MM.1S (cell line): ENCODE results near the gene EFNA5.

Experiments used
- DNase-seq: peaks from one replicate; pipeline ENCODE4 v3.0.0-alpha.2; 2015
- H2AFZ ChIP-seq: fragments of 300-600 bp; sonication (generic); 2 replicates; pipeline ENCODE4 v1.6.0; 2016; ENCODE audit warnings: antibody characterized with exemption, low read length
- H3F3A ChIP-seq: fragments of 300-600 bp; sonication (generic); 2 replicates; pipeline ENCODE4 v1.6.1; 2016; ENCODE audit warnings: mild to moderate bottlenecking, antibody characterized with exemption, low read length, moderate library complexity, mixed read lengths; ENCODE audit not compliant: insufficient read depth
- H3K27ac ChIP-seq: fragments of 300-600 bp; sonication (generic); 2 replicates; pipeline ENCODE4 v1.5.1; 2016; ENCODE audit warnings: mild to moderate bottlenecking, low read length
- H3K27me3 ChIP-seq: fragments of 300-600 bp; sonication (generic); replicated peaks from 2 replicates; pipeline ENCODE4 v1.6.0; 2016; ENCODE audit warnings: low read length; ENCODE audit not compliant: insufficient read depth
- H3K36me3 ChIP-seq: fragments of 300-600 bp; sonication (generic); replicated peaks from 2 replicates; pipeline ENCODE4 v1.6.1; 2016; ENCODE audit warnings: mild to moderate bottlenecking, low read length, mixed read lengths; ENCODE audit not compliant: insufficient read depth
- H3K4me1 ChIP-seq: fragments of 300-600 bp; sonication (generic); 2 replicates; pipeline ENCODE4 v1.6.1; 2016; ENCODE audit warnings: low read length, mixed read lengths
- H3K4me2 ChIP-seq: fragments of 300-600 bp; sonication (generic); 2 replicates; pipeline ENCODE4 v1.6.0; 2016; ENCODE audit warnings: low read depth, low read length
- H3K4me3 ChIP-seq: fragments of 300-600 bp; sonication (generic); 2 replicates; pipeline ENCODE4 v1.5.1; 2016; ENCODE audit warnings: low read length, mixed read lengths
- H3K79me2 ChIP-seq: fragments of 300-600 bp; sonication (generic); 2 replicates; pipeline ENCODE4 v1.6.1; 2016; ENCODE audit warnings: mixed run types, low read length, mixed read lengths
- H3K9ac ChIP-seq: fragments of 300-600 bp; sonication (generic); 2 replicates; pipeline ENCODE4 v1.6.1; 2016; ENCODE audit warnings: low read length, mixed read lengths
- H3K9me2 ChIP-seq: fragments of 300-600 bp; sonication (generic); replicated peaks from 2 replicates; pipeline ENCODE4 v1.6.1; 2016; ENCODE audit warnings: mild to moderate bottlenecking, low read length, mixed read lengths; ENCODE audit not compliant: insufficient read depth
- H3K9me3 ChIP-seq: fragments of 300-600 bp; sonication (generic); replicated peaks from 2 replicates; pipeline ENCODE4 v1.6.1; 2016; ENCODE audit warnings: mild to moderate bottlenecking, low read length, mixed read lengths; ENCODE audit not compliant: insufficient read depth
- H4K20me1 ChIP-seq: fragments of 300-600 bp; sonication (generic); 2 replicates; pipeline ENCODE4 v1.6.1; 2016; ENCODE audit warnings: mild to moderate bottlenecking, low read length, moderate library complexity, mixed read lengths; ENCODE audit not compliant: insufficient read depth
- EZH2 ChIP-seq: fragments of 300-600 bp; sonication (generic); optimal IDR thresholded peaks from 2 replicates; pipeline ENCODE3; 2017; ENCODE audit warnings: low read depth, mild to moderate bottlenecking, antibody characterized with exemption, low read length, mixed read lengths
- EZH2phosphoT487 ChIP-seq: fragments of 300-600 bp; sonication (generic); IDR thresholded peaks from 2 replicates; pipeline ENCODE4 v1.6.1; 2018; ENCODE audit warnings: antibody characterized with exemption, low read length
- TF ChIP-seq, protein P1 (sequence below): fragments of 300-600 bp; sonication (generic); IDR thresholded peaks from 2 replicates; pipeline ENCODE4 v1.5.1; 2016; ENCODE audit warnings: antibody characterized with exemption, low read length, mixed read lengths

The EFNA5 gene

DNA sequence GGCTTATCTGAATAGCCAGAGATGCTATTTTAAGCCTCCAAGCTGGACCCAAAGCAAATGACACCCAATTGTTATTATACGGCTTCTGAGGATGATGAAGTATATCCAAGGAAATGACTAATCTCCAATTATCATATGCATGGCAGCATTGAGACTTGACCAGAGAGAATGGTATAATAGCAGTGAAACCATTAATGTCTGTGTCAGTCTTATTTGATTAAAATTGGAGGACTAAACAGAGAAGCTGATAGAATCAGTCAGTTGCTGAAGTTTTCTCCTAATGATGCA is 200.5 kb downstream of the EFNA5 start:
- H3K36me3 ChIP-seq: no peaks in the 10 kb centered on the region
- H3K27ac ChIP-seq: no peak overlapping the region
- H3K9me2 ChIP-seq: no peaks in the 10 kb centered on the region
- no peaks in the 10 kb centered on the region for H3K79me2 ChIP-seq
- H4K20me1 ChIP-seq: no peaks in the 10 kb centered on the region
- H3K27me3 ChIP-seq: no peaks in the 10 kb centered on the region
- no peaks in the 10 kb centered on the region for H3K4me1 ChIP-seq
- DNase-seq: no peak
- H3K4me3 ChIP-seq: no peak overlapping the region
- TF ChIP-seq, protein P1, sequence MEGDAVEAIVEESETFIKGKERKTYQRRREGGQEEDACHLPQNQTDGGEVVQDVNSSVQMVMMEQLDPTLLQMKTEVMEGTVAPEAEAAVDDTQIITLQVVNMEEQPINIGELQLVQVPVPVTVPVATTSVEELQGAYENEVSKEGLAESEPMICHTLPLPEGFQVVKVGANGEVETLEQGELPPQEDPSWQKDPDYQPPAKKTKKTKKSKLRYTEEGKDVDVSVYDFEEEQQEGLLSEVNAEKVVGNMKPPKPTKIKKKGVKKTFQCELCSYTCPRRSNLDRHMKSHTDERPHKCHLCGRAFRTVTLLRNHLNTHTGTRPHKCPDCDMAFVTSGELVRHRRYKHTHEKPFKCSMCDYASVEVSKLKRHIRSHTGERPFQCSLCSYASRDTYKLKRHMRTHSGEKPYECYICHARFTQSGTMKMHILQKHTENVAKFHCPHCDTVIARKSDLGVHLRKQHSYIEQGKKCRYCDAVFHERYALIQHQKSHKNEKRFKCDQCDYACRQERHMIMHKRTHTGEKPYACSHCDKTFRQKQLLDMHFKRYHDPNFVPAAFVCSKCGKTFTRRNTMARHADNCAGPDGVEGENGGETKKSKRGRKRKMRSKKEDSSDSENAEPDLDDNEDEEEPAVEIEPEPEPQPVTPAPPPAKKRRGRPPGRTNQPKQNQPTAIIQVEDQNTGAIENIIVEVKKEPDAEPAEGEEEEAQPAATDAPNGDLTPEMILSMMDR: no peak
- TF ChIP-seq EZH2phosphoT487 (no peak), EZH2 (no peak)
- H3F3A ChIP-seq: no peaks in the 10 kb centered on the region
- no peaks in the 10 kb centered on the region for H3K9me3 ChIP-seq
- no peak overlapping the region for H3K9ac ChIP-seq
- no peak overlapping the region for H2AFZ ChIP-seq
- H3K4me2 ChIP-seq: no peak overlapping the region

- TF ChIP-seq, protein P1: no peak
- TF ChIP-seq EZH2 (no peak), EZH2phosphoT487 (no peak)
- no peak for DNase-seq
- no peaks in the 10 kb centered on the region for H3K4me1 ChIP-seq
Measured at GRCh38 chr5:107469485-107470294, 201.0 kb downstream of the EFNA5 start.

GRCh38 chr5:107469064-107469463 is 201.7 kb downstream of the EFNA5 start:
- no peaks in the 10 kb centered on the region for H3K79me2 ChIP-seq
- no peaks in the 10 kb centered on the region for H3F3A ChIP-seq
- no peaks in the 10 kb centered on the region for H3K9me2 ChIP-seq
- H3K36me3 ChIP-seq: no peaks in the 10 kb centered on the region
- no peak overlapping the region for H3K9ac ChIP-seq
- H3K9me3 ChIP-seq: no peaks in the 10 kb centered on the region
- H4K20me1 ChIP-seq: no peaks in the 10 kb centered on the region
- H3K27me3 ChIP-seq: no peaks in the 10 kb centered on the region
- no peak overlapping the region for H2AFZ ChIP-seq
- H3K4me1 ChIP-seq: peaks cover 5% of the 10 kb centered on the region; the same call in 1 of the 2 replicates
- H3K4me2 ChIP-seq: no peak overlapping the region
- no peak overlapping the region for H3K27ac ChIP-seq
- H3K4me3 ChIP-seq: no peak overlapping the region
- no peak for DNase-seq
- TF ChIP-seq EZH2: no peak
- TF ChIP-seq, protein P1: no peak
- no peak for TF ChIP-seq EZH2phosphoT487

More at GRCh38 chr5:107469485-107470294, 201.0 kb downstream of the EFNA5 start:
- Histone ChIP-seq H3K27me3 (no peaks in the 10 kb centered on the region), H3K79me2 (no peaks in the 10 kb centered on the region), H3F3A (no peaks in the 10 kb centered on the region), H4K20me1 (no peaks in the 10 kb centered on the region), H3K9ac (no peak overlapping the region), H3K36me3 (no peaks in the 10 kb centered on the region), H3K9me3 (no peaks in the 10 kb centered on the region), H3K4me3 (no peak overlapping the region), H3K9me2 (no peaks in the 10 kb centered on the region), H3K4me2 (no peak overlapping the region), H2AFZ (no peak overlapping the region), H3K27ac (no peak overlapping the region)
